Large intestine (tissue), 3 donors: ENCODE data around the gene SP140L. TPM values are rescaled to one million over a fixed set of nuclear protein-coding genes. Genes with fewer than 3 reads are reported as not detected.
"Not testable (repeated sequence)": the region's sequence is repeated elsewhere in the genome, so short reads cannot be mapped to it uniquely, and the experiment has no call there.

ENCODE experiments used
- DNase-seq, 2 donors: peaks; one replicate each; pipeline versions ENCODE4 v3.0.0 to v3.0.0-alpha.2; 2013
- H3K27ac ChIP-seq: one replicate; pipeline ENCODE4 v1.5.1; 2013; ENCODE audit warnings: low read length
- H3K27me3 ChIP-seq: 2 replicates; pipeline ENCODE4 v1.6.1; 2013; ENCODE audit warnings: low read length; ENCODE audit not compliant: control insufficient read depth, insufficient read depth
- H3K36me3 ChIP-seq: 2 replicates; pipeline ENCODE4 v1.6.1; 2013; ENCODE audit warnings: low read length; ENCODE audit not compliant: control insufficient read depth, insufficient read depth
- H3K4me1 ChIP-seq: one replicate; pipeline ENCODE4 v1.6.1; 2013; ENCODE audit warnings: low read length; ENCODE audit not compliant: control insufficient read depth, insufficient read depth
- H3K4me3 ChIP-seq: one replicate; pipeline ENCODE4 v1.5.1; 2013; ENCODE audit warnings: low read length
- H3K9me3 ChIP-seq: one replicate; pipeline ENCODE4 v1.6.1; 2013; ENCODE audit warnings: mild to moderate bottlenecking, low read depth, low read length, moderate library complexity; ENCODE audit not compliant: control insufficient read depth
- WGBS: methylation state at CpG from one replicate; pipeline ENCODE4 v1.1.5; 2013; ENCODE audit warnings: low lambda C conversion rate; ENCODE audit not compliant: insufficient coverage; 5-methylcytosine and 5-hydroxymethylcytosine counted together
- polyA plus RNA-seq: library from polyadenylated mRNA; unstranded; fragments of 120-200 nt; gene quantifications from one replicate; pipeline ENCODE4 v1.2.1, GENCODE V29; 2013

SP140L gene
- polyA plus RNA-seq, 1 donor, result 20.4 TPM

- Histone ChIP-seq H3K27me3 (no peaks in the 10 kb centered on the region), H3K4me3 (no peak overlapping the region), H3K27ac (no peak overlapping the region), H3K36me3 (peaks cover 4% of the 10 kb centered on the region), H3K4me1 (peaks cover 6% of the 10 kb centered on the region), H3K9me3 (no peaks in the 10 kb centered on the region)
- DNase-seq, result no peak
- 81% methylated on average over 1 of the region's 3 CpGs for WGBS
These were observed 81.3 kb downstream of the SP140L start for GRCh38 chr2:230408244-230408842.

DNA sequence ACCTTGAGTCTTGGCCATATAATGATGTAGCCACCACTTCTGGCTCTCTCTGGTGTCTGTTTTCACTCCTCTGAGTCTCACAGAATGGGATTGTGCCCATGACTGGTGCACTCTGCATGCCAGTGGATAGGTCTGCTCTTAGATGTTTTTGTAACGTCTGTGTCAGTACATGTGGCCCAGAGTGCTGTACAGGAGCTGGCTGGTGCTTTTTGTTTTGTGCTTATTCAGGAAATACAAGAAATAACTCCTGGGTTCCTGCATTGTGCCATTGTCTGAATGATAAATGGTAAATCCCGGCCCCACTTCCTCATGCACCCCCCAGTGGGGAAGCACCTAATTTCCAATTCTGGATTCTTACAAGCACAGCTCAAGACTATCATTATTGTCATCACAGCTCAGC is 82.3 kb downstream of the SP140L start:
- not testable (repeated sequence) for H3K4me1 ChIP-seq, DNase-seq, H3K27me3 ChIP-seq, H3K36me3 ChIP-seq, H3K27ac ChIP-seq, H3K9me3 ChIP-seq, H3K4me3 ChIP-seq
- no CpG with 5 or more reads among the region's 2 CpGs for WGBS

GRCh38 chr2:230410263-230410662 is 83.3 kb downstream of the SP140L start:
- H3K4me1 ChIP-seq, result peaks cover 6% of the 10 kb centered on the region
- no peak overlapping the region for H3K27ac ChIP-seq
- H3K4me3 ChIP-seq, result no peak overlapping the region
- WGBS, result no CpG with 5 or more reads among the region's 1 CpG
- peaks cover under 1% of the 10 kb centered on the region for H3K36me3 ChIP-seq
- H3K9me3 ChIP-seq, result no peaks in the 10 kb centered on the region
- H3K27me3 ChIP-seq, result no peaks in the 10 kb centered on the region
- DNase-seq, result no peak

DNA sequence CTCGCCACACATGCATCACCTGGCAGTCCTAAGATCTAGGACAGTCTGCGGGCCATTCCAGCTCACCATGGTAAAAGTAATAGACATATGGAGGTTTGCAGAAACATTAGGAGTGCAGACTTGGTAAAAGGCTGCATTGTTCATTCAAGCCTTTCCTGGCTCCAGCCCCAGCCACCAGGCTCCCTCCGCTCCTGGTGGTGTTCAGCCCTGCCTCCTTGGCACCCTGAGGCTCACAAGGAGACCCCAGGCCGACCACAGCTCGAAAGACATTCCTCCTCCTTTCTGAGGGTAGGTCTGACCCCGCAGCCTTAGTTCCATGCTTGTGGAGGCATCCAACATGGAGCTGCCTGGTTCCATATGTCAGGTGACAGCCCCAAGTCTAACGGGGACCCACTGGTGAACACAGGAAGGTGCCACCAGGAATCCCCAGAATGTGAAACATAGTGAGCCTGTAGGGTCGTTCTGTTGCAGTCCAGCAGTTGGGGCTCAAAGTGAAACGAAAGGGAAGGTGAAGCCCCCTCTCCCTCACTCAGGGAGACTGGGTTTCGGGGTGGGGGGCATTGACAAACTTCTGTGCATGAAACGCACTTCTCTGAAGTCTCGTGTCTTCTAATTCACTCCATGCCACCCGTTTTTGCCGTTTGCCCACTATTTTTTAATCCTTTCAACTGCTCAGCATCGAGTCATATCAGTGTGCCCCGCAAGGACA is 84.0 kb downstream of the SP140L start:
- no peaks in the 10 kb centered on the region for H3K36me3 ChIP-seq
- no peaks in the 10 kb centered on the region for H3K27me3 ChIP-seq
- no CpG with 5 or more reads among the region's 16 CpGs for WGBS
- H3K4me3 ChIP-seq, result peak overlapping the region; percentile 72
- DNase-seq, result no peak
- peaks cover 12% of the 10 kb centered on the region for H3K4me1 ChIP-seq
- H3K9me3 ChIP-seq, result no peaks in the 10 kb centered on the region
- H3K27ac ChIP-seq, result peak overlapping the region; percentile 91

DNA sequence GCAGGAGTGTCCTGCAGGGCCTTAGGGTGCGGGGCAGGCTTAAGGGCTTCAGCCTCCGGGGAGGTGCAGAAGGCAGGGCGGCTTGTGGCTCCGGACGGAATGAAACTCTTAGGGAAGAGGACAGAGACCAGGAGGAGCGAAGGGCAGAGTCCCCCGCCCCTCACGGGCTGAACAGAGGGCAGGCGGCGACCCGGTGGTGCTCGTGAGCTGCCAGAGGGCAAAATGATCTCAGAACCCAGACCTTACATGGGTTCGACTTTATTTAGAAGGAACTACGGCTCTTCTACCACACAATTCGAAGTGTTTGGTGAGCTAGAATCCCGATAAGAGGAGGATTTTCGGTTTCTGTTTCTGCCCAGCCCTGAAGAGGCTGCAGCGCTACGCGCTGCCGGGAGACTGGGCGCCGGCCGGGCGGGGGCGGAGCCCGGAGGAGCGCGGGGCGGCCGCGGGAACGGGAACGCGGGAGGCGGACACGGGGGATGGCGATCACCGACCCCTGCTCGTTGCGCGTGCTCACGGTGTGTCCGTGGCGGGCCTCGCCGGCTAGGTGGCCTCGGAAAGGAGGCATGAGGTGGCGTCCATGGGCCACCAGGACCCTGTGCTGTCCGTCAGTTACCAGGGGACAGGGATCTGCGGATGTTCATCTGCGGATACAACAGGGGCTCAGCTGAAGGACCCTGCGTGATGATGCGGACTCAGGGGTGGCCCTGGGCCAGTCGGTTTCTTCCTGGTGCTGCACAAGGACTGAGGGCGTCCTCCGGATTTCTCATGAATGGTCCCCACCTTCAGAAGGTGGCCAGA is 84.8 kb downstream of the SP140L start:
- Histone ChIP-seq H3K9me3 (no peaks in the 10 kb centered on the region), H3K27me3 (no peaks in the 10 kb centered on the region), H3K4me3 (peak overlapping the region; percentile 72), H3K36me3 (no peaks in the 10 kb centered on the region), H3K27ac (peak overlapping the region; percentile 91), H3K4me1 (peaks cover 12% of the 10 kb centered on the region)
- whole genome bisulfite sequencing, result no CpG with 5 or more reads among the region's 57 CpGs
- peak; percentile 63 to 88 for DNase-seq

DNA sequence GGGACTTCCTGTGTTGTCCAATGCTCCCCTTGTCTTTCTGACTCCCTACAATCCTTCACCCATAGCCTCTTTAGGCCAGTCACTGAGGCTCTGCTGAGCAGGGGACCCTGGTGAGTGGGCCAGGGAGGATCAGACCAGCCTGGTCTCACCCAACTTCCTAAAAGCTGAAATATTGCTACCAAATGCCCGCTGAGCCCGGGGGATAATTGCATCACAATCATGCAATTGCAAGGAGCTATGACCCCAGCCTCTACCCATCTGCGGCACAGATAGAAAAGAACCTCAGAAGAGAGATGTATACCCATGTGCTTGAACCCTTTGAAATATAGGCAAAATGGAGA is 85.3 kb downstream of the SP140L start:
- no peaks in the 10 kb centered on the region for H3K27me3 ChIP-seq
- WGBS, result no CpG with 5 or more reads among the region's 3 CpGs
- no peaks in the 10 kb centered on the region for H3K36me3 ChIP-seq
- no peak for DNase-seq
- H3K27ac ChIP-seq, result peak overlapping the region; percentile 91
- H3K9me3 ChIP-seq, result no peaks in the 10 kb centered on the region
- peak overlapping the region; percentile 72 for H3K4me3 ChIP-seq
- H3K4me1 ChIP-seq, result peaks cover 12% of the 10 kb centered on the region

DNA sequence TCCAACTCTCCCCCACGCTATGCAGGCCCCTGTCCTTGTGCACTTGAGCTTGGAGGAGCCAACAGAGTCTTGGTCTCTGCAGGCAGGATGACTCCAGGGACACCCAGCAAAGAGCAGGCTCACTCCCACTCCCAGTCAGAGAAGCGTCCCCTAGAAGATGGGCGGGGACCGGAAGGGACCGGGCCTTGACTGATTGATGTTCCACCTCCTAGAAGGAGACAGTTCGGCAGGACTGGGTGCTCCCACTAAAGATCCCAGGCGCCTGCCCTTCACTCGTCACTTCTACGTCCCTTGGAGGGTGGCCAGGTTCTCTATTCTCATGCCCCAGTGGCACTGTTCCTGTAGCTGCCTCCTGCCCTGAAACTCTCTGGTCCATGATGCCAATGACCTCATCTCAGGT is 85.9 kb downstream of the SP140L start:
- Histone ChIP-seq H3K9me3 (no peaks in the 10 kb centered on the region), H3K27ac (no peak overlapping the region), H3K4me3 (no peak overlapping the region), H3K27me3 (no peaks in the 10 kb centered on the region), H3K4me1 (peaks cover 12% of the 10 kb centered on the region), H3K36me3 (no peaks in the 10 kb centered on the region)
- no CpG with 5 or more reads among the region's 9 CpGs for WGBS
- no peak for DNase-seq

- peaks cover 12% of the 10 kb centered on the region for H3K4me1 ChIP-seq
- H3K36me3 ChIP-seq, result no peaks in the 10 kb centered on the region
- no CpG with 5 or more reads among the region's 3 CpGs for WGBS
These were observed 86.5 kb downstream of the SP140L start for GRCh38 chr2:230413479-230413878.

GRCh38 chr2:230414302-230414701 is 87.3 kb downstream of the SP140L start:
- DNase-seq, result no peak
- peaks cover 12% of the 10 kb centered on the region for H3K4me1 ChIP-seq
- no peaks in the 10 kb centered on the region for H3K36me3 ChIP-seq
- H3K27me3 ChIP-seq, result no peaks in the 10 kb centered on the region
- WGBS, result no CpG with 5 or more reads among the region's 6 CpGs
- no peak overlapping the region for H3K4me3 ChIP-seq
- H3K9me3 ChIP-seq, result no peaks in the 10 kb centered on the region
- no peak overlapping the region for H3K27ac ChIP-seq

More at GRCh38 chr2:230413479-230413878, 86.5 kb downstream of the SP140L start:
- no peak for DNase-seq
- no peak overlapping the region for H3K27ac ChIP-seq
- H3K4me3 ChIP-seq, result no peak overlapping the region
- H3K27me3 ChIP-seq, result no peaks in the 10 kb centered on the region
- H3K9me3 ChIP-seq, result no peaks in the 10 kb centered on the region

DNA sequence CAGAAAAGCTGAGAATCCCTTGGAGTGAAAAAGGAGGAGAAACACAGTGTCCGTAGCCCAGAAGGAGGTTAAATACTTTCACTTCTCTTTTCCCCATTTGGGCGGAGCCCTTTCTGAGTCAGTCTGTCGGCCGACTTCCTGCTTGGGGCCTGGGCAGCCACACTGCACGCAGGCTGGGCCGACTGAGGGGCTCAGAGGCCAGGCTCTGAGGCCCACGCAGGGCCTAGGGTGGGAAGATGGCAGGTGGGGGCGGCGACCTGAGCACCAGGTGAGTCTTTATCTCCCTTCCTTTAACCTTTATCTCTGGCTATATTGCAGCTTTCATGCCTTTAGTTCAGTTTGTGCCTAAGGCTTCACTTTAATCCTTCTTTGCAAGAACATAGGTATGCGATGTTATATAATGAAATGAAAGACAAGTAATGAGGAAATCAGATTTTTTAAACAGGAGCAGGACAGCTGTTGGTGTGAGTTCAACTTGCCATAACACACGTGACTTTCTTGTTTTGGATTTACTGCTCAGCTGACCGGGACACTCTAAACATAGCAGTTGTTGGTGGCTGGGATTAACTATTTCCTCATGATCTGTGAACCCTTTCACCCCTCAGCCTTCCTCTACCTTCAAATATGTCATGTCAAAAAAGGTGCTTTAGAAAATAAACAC is 89.2 kb downstream of the SP140L start, which contains the start of gene SP100:
Gene SP100, plus strand, starts transcription at position 141 of the 661 bp plus-strand sequence. Its CDS starts 96 bp downstream, at position 237.
- Histone ChIP-seq H3K4me3 (peak within 1 kb of the TSS; percentile 52), H3K36me3 (no peaks in the 10 kb centered on the region), H3K27ac (peak within 1 kb of the TSS; percentile 80), H3K27me3 (no peaks in the 10 kb centered on the region), H3K4me1 (peaks cover 8% of the 10 kb centered on the region), H3K9me3 (no peaks in the 10 kb centered on the region)
- peak; percentile 89 to 93 for DNase-seq
- WGBS, result 10% methylated on average over 4 of the region's 12 CpGs
